ENCODE results near the gene CLMP. TPM values are rescaled to one million over a fixed set of nuclear protein-coding genes. Genes with fewer than 3 reads are reported as not detected.

Gene CLMP
- total and polyA plus RNA-seq, 9 of the 15 experiments (the other 6 are each of a cell fraction or from before 2014, with no cell fraction given), result 0.02 to 0.15 (median 0.03) TPM; not detected in 6

DNA sequence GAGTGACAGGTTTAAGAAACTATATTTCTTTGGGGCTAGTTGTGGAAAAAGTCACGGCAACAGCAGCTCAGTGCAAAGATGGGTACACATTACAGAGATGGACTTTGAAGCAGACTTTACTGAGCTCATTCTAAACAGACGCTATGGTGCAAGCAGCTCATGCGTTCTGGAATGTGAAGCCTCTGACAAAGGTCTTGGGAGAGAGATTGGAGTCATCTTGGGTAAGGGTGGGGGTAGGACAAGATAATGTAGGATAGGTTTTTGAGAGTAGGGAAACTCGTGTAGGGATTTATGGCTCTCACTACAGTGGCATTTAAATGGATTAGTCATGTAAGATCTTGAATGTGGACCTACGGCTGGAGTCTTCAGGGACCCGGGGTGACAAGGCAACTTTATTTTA, 36.2 kb upstream of the CLMP start (continued):
- TF ChIP-seq, protein P1, sequence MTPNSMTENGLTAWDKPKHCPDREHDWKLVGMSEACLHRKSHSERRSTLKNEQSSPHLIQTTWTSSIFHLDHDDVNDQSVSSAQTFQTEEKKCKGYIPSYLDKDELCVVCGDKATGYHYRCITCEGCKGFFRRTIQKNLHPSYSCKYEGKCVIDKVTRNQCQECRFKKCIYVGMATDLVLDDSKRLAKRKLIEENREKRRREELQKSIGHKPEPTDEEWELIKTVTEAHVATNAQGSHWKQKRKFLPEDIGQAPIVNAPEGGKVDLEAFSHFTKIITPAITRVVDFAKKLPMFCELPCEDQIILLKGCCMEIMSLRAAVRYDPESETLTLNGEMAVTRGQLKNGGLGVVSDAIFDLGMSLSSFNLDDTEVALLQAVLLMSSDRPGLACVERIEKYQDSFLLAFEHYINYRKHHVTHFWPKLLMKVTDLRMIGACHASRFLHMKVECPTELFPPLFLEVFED (CRISPR knock-in tag; conservative IDR thresholded peaks at IDR 0.05), result no peak

DNA sequence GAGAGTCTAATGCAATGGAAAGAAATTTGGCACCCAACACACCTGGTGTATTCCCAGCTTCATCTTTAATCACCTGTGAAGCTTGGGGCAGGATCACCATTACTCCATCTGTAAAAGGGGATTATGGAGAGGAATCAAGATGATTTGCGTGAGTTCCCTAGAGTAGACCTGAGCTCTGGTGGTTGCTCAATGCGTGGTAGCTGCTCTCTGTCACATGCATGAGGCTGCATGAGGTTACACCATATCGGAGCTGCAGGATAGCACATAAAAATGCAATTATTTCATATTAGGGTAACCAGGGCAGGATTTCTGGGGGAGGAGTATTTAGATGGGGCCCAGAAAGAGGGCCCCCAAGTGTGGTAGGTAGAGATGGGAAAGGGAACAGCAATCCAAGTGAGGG, 35.3 kb upstream of the CLMP start:
- H3K27me3 ChIP-seq (ENCODE audit: control insufficient read depth in 2 of 2, insufficient read depth in 2 of 2, low read length in 2 of 2), result peaks cover 2 to 13% of the 10 kb centered on the region in 2 experiments; a peak in 3 of 5 replicates
- in situ Hi-C loops (cut with MboI), result no loop called here

More for the DNA sequence above, 35.3 kb upstream of the CLMP start:
- Histone ChIP-seq H2AFZ (ENCODE audit: low read depth, low read length) (no peak overlapping the region), H3K9me3 (replicated peaks; ENCODE audit: control insufficient read depth, insufficient read depth, low read depth, low read length) (no peaks in the 10 kb centered on the region), H4K20me1 (replicated peaks; ENCODE audit: control insufficient read depth, insufficient read depth, low read length) (no peaks in the 10 kb centered on the region), H3K4me2 (ENCODE audit: insufficient read depth, low read length) (no peak overlapping the region), H3K79me2 (ENCODE audit: control insufficient read depth, insufficient read depth, low read length) (no peaks in the 10 kb centered on the region), H3K9me1 (ENCODE audit: control insufficient read depth, insufficient read depth, low read length) (no peaks in the 10 kb centered on the region), H3K4me1 (replicated peaks in 1 of 2; ENCODE audit: control insufficient read depth in 2 of 2, insufficient read depth in 2 of 2, low read length in 2 of 2) (no peaks in the 10 kb centered on the region), H3K27ac (ENCODE audit: extremely low read depth, low read depth, low read length) (no peak overlapping the region), H3K4me3 (no peak overlapping the region), H3K9ac (ENCODE audit: insufficient read depth in 1 of 2, low read depth in 2 of 2, low read length in 2 of 2) (no peak overlapping the region), H3K36me3 (ENCODE audit: control insufficient read depth, insufficient read depth, low read length) (no peaks in the 10 kb centered on the region)
- no TSS peak for BruUV-seq (replicated peaks)
- CTCF ChIA-PET (ENCODE audit: low intra/inter-chr PET ratio), result no interaction called here
- intact Hi-C loops (cut with micrococcal nuclease), result no loop called here
- DNase-seq (ENCODE audit: extremely low read depth in 1 of 4, low spot score in 3 of 4) (no peak), FAIRE-seq (no peak), ATAC-seq (no peak)
- 0% methylated on average over 3 of the region's 3 CpGs for WGBS (ENCODE audit: insufficient coverage, low coverage, missing lambda C conversion rate)
- TF ChIP-seq, protein P2, sequence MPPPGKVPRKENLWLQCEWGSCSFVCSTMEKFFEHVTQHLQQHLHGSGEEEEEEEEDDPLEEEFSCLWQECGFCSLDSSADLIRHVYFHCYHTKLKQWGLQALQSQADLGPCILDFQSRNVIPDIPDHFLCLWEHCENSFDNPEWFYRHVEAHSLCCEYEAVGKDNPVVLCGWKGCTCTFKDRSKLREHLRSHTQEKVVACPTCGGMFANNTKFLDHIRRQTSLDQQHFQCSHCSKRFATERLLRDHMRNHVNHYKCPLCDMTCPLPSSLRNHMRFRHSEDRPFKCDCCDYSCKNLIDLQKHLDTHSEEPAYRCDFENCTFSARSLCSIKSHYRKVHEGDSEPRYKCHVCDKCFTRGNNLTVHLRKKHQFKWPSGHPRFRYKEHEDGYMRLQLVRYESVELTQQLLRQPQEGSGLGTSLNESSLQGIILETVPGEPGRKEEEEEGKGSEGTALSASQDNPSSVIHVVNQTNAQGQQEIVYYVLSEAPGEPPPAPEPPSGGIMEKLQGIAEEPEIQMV (tag; conservative IDR thresholded peaks at IDR 0.05; ENCODE audit: low read depth), result no peak
- TF ChIP-seq CREB1 (IDR thresholded peaks at IDR 0.05) (no peak), CREB1 (CRISPR knock-in tag; IDR thresholded peaks at IDR 0.05) (no peak), ZNF253 (CRISPR knock-in tag; conservative IDR thresholded peaks at IDR 0.05) (no peak)
- TF ChIP-seq, protein P3, sequence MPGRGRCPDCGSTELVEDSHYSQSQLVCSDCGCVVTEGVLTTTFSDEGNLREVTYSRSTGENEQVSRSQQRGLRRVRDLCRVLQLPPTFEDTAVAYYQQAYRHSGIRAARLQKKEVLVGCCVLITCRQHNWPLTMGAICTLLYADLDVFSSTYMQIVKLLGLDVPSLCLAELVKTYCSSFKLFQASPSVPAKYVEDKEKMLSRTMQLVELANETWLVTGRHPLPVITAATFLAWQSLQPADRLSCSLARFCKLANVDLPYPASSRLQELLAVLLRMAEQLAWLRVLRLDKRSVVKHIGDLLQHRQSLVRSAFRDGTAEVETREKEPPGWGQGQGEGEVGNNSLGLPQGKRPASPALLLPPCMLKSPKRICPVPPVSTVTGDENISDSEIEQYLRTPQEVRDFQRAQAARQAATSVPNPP (IDR thresholded peaks at IDR 0.05; ENCODE audit: borderline replicate concordance, insufficient read depth, insufficient read length), result no peak
- POLR2A ChIA-PET, result no interaction called here

All from K562 (cell line).